Measurements from ENCODE around the gene TCF3.

TCF3 gene

GRCh38 chr19:1655131-1655981, 2.9 kb upstream of the TCF3 start:
- Histone ChIP-seq H3K4me1 (ENCODE audit: control insufficient read depth, insufficient read depth, low read length) (peaks cover 2% of the 10 kb centered on the region), H3K27ac (ENCODE audit: low read depth, low read length) (no peak overlapping the region), H3K27me3 (ENCODE audit: control insufficient read depth, insufficient read depth, low read length) (no peaks in the 10 kb centered on the region), H3K36me3 (ENCODE audit: control insufficient read depth, insufficient read depth, low read length) (no peaks in the 10 kb centered on the region), H3K9ac (ENCODE audit: low read length) (no peak overlapping the region), H3K4me3 (ENCODE audit: low read length) (no peak overlapping the region)

GRCh38 chr19:1654178-1654792, 1.9 kb upstream of the TCF3 start:
- Histone ChIP-seq H3K9ac (ENCODE audit: low read length) (no peak overlapping the region), H3K27ac (ENCODE audit: low read depth, low read length) (no peak overlapping the region), H3K36me3 (ENCODE audit: control insufficient read depth, insufficient read depth, low read length) (no peaks in the 10 kb centered on the region)

DNA sequence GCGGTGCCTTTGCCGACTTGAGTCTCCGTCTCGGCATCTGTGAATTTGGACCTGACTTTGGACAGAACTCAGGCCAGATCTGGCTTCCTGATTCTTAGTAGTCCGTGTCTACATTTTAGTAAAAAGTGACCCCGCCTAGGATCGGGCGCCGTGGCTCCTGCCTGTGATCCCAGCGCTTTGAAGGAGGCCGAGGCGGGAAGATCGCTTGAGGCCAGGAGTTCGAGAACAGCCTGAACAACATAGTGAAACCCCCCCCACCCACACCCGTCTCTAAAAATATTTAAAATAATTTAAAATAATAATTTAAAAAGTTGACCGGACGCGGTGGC, 849 bp upstream of the TCF3 start:
- Histone ChIP-seq H3K27ac (ENCODE audit: low read depth, low read length) (peak overlapping the region; percentile 100), H3K27me3 (ENCODE audit: control insufficient read depth, insufficient read depth, low read length) (no peaks in the 10 kb centered on the region), H3K4me1 (ENCODE audit: control insufficient read depth, insufficient read depth, low read length) (peaks cover 2% of the 10 kb centered on the region), H3K4me3 (ENCODE audit: low read length) (peak overlapping the region; percentile 58), H3K36me3 (ENCODE audit: control insufficient read depth, insufficient read depth, low read length) (no peaks in the 10 kb centered on the region), H3K9ac (ENCODE audit: low read length) (no peak overlapping the region)

More at GRCh38 chr19:1654178-1654792, 1.9 kb upstream of the TCF3 start:
- H3K4me1 ChIP-seq (ENCODE audit: control insufficient read depth, insufficient read depth, low read length) = peaks cover 2% of the 10 kb centered on the region
- H3K27me3 ChIP-seq (ENCODE audit: control insufficient read depth, insufficient read depth, low read length) = no peaks in the 10 kb centered on the region
- H3K4me3 ChIP-seq (ENCODE audit: low read length) = no peak overlapping the region

- Histone ChIP-seq H3K4me1 (ENCODE audit: control insufficient read depth, insufficient read depth, low read length) (peaks cover 2% of the 10 kb centered on the region), H3K27me3 (ENCODE audit: control insufficient read depth, insufficient read depth, low read length) (no peaks in the 10 kb centered on the region), H3K36me3 (ENCODE audit: control insufficient read depth, insufficient read depth, low read length) (no peaks in the 10 kb centered on the region), H3K9ac (ENCODE audit: low read length) (no peak overlapping the region), H3K27ac (ENCODE audit: low read depth, low read length) (peak overlapping the region; percentile 14), H3K4me3 (ENCODE audit: low read length) (peak overlapping the region; percentile 65)
Observed at GRCh38 chr19:1651568-1652291, 685 bp downstream of the TCF3 start.

DNA sequence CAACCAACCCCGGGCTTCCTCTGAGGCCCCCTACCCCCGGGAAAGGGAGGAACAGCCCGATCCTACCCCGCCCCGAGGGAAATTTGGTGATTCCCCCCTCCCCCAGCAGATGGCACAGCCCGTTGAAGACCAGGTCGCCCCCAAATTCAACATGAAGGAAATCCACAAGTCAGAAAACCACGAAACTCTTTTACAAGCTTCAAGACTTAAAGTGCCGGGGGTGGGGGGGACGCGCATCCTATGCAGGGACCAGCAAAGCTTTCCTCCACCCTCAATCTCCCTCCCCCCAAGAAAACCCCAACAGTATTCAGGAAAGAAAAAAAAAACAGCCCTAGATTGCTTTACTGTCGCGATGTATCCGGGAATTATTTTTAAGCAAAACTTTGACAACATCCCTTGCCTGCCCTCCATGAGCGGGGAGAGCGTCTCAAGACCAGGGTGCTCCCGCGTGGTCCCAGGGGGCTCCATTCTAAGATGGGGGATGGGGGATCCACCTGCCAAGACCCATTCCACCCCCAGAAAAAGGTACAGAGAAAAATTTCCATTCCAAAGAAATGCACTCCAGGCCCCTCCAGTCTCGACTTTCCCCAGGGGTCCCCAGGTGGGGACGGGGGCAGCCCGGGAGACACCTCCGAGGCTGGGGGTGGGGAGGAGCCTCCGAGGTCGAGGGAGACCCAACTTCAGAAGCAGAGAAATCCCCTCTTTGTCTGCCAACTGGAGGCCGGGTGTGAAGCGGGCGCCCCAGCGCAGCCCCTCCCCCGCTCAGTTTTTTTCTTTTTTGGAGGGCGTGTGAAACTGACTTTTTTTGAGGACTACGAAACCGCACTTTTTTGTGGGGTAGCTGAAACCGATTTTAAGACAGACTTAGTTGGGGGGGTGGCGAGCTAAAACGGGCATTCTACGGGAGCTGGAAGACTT, 1.5 kb downstream of the TCF3 start:
- peak overlapping the region; percentile 14 for H3K27ac ChIP-seq (ENCODE audit: low read depth, low read length)
- no peaks in the 10 kb centered on the region for H3K27me3 ChIP-seq (ENCODE audit: control insufficient read depth, insufficient read depth, low read length)
- H3K4me1 ChIP-seq (ENCODE audit: control insufficient read depth, insufficient read depth, low read length) = peaks cover 2% of the 10 kb centered on the region
- H3K36me3 ChIP-seq (ENCODE audit: control insufficient read depth, insufficient read depth, low read length) = no peaks in the 10 kb centered on the region
- H3K9ac ChIP-seq (ENCODE audit: low read length) = no peak overlapping the region
- peak overlapping the region; percentile 65 for H3K4me3 ChIP-seq (ENCODE audit: low read length)

DNA sequence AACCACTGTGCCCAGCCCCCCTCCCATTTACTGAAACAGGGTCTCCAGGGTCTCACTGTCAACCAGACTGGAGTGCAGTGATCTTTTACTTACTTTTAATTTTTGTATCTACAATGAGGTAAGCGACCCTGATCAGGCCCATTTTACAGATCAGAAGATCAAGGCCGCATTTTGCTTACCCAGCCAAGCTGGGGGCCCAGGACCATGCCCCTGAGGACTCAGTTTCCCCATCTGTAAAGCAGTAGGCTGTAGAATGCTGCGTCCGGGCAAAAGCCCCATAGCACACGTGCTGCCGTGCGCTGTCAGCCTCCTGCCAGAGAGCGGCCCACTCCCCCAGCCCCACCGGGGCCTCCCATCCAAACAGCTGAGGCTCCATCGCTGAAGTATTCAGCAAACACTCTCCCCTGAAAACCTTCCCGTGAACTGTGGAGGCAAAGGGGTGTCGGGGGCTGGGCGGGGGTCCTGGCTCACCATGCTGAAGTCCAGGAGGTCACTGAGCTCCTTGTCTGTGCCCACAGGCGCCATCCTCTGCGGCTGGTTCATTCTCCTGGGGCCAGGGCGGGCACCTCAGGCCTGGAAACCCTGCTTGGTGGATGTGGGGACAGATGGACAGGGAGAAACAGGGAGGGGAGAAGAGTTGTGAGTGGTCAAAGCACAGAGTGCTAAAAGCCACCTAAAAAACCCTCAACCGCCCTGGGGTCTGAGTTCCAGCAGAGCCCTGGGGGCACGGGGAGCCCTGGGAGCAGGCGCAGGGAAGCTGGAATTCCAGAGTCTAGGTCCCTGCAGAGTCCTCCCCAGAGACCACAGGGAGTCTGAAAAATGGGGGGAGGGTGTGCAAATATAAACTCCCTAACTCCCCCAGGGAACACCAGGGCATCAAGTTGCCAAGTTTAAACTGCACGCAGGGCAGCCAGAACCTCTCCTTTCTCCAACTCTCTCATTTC, 2.4 kb downstream of the TCF3 start:
- no peaks in the 10 kb centered on the region for H3K27me3 ChIP-seq (ENCODE audit: control insufficient read depth, insufficient read depth, low read length)
- peak overlapping the region; percentile 30 for H3K27ac ChIP-seq (ENCODE audit: low read depth, low read length)
- H3K9ac ChIP-seq (ENCODE audit: low read length) = no peak overlapping the region
- H3K4me3 ChIP-seq (ENCODE audit: low read length) = no peak overlapping the region
- H3K4me1 ChIP-seq (ENCODE audit: control insufficient read depth, insufficient read depth, low read length) = peaks cover 2% of the 10 kb centered on the region
- H3K36me3 ChIP-seq (ENCODE audit: control insufficient read depth, insufficient read depth, low read length) = no peaks in the 10 kb centered on the region

DNA sequence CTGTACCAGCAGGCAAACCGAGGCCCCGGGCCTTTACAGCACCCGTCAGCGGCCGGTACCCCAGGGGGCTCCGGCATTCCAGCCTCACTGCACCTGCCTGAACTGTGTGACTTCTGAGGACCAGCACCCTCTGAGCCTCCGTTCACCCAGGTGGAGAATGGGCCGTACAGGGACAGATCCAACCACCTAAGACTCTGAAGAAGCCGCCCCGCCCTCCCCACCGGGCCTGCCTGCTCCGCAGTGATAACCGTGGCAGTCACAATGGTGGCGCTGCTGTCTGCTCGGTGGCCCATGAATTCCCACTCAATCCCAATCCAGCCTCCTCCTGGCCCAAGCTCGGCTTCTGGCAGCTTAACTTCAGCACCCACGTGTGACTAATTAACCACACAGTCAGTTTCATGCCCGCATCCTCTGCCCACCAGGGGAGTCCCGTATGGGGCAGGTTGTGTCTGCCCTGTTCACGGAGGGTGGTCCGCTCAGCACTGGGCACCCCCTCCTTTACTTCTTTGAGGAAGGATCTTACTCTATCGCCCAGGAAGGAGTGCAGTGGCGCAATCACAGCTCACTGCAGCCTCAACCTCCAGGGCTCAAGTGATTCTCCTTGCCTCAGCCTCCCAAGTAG, 3.4 kb downstream of the TCF3 start:
- peaks cover 3% of the 10 kb centered on the region for H3K36me3 ChIP-seq (ENCODE audit: control insufficient read depth, insufficient read depth, low read length)
- H3K27ac ChIP-seq (ENCODE audit: low read depth, low read length) = no peak overlapping the region
- peak overlapping the region; percentile 49 for H3K9ac ChIP-seq (ENCODE audit: low read length)
- H3K27me3 ChIP-seq (ENCODE audit: control insufficient read depth, insufficient read depth, low read length) = no peaks in the 10 kb centered on the region
- peaks cover 2% of the 10 kb centered on the region for H3K4me1 ChIP-seq (ENCODE audit: control insufficient read depth, insufficient read depth, low read length)
- H3K4me3 ChIP-seq (ENCODE audit: low read length) = no peak overlapping the region

DNA sequence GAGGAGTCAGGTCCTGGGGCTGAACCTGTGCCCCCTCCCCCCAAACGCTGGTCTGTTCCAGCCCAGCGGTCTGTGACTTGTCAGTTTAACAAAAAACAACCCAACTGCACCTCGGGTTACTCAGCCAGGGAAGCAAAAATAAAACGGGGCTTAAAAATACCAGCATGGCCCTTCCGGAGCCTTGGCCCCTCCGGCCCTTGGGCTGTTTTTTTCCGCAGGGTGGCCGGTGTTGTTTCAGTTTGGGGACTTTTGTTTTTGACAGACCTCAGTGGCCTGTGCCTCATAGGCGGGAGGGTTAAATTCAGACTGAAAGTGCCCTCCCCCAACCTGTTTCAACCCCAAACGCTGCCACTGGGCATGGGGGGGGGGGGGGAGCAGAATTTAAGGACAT, 4.0 kb downstream of the TCF3 start:
- Histone ChIP-seq H3K4me3 (ENCODE audit: low read length) (no peak overlapping the region), H3K27ac (ENCODE audit: low read depth, low read length) (no peak overlapping the region), H3K27me3 (ENCODE audit: control insufficient read depth, insufficient read depth, low read length) (no peaks in the 10 kb centered on the region), H3K36me3 (ENCODE audit: control insufficient read depth, insufficient read depth, low read length) (peaks cover 3% of the 10 kb centered on the region), H3K4me1 (ENCODE audit: control insufficient read depth, insufficient read depth, low read length) (peaks cover 2% of the 10 kb centered on the region), H3K9ac (ENCODE audit: low read length) (no peak overlapping the region)

DNA sequence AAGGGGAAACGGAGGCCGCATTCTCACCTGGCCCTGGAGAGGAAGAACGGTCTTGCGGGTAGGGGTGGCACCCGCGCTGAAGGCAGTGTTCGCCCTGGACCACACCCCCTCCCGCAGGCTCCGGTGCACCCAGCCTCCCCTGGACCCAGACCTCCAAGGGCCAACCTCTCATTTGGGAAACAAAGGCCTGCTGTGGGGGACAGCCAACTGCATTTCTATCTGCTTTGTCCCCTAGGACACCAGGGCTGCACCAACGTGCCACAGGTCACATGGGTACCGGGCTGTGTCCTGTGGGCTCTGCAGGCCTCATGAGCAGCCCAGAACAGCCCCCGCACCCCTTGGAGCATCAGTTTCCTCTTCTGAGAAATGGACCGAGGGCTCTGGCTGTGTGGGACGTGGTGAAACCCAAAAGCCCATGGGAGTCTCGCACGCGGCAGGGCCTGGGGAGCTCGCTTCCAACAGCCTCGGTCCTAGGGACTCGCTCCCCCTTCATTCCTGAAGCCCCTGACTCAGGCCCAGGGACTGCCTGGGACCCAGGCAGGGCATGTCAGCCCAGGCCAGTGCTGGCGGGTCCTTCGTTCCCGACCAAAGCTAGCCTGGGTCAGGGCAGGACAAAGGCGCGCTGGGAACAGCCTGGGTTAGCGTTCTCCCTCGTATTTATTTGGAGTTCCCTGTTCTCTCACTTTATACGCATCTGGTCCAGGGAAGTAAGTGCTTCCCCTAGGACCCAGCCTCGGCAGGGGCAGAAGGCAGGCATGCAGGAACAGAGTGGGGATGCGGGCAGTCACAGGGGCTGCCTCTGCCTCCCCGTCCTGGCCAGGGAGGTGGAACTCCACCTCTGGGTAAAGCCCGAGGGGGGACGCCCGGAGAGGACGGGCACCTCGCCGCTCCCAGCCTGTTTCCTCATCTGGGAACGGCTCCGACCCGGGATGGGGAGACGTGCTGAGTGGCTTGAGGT, 4.6 kb downstream of the TCF3 start:
- Histone ChIP-seq H3K27ac (ENCODE audit: low read depth, low read length) (no peak overlapping the region), H3K4me3 (ENCODE audit: low read length) (no peak overlapping the region), H3K36me3 (ENCODE audit: control insufficient read depth, insufficient read depth, low read length) (peaks cover 3% of the 10 kb centered on the region), H3K4me1 (ENCODE audit: control insufficient read depth, insufficient read depth, low read length) (peaks cover 2% of the 10 kb centered on the region), H3K9ac (ENCODE audit: low read length) (no peak overlapping the region), H3K27me3 (ENCODE audit: control insufficient read depth, insufficient read depth, low read length) (no peaks in the 10 kb centered on the region)

- Histone ChIP-seq H3K4me3 (ENCODE audit: low read length) (no peak overlapping the region), H3K27me3 (ENCODE audit: control insufficient read depth, insufficient read depth, low read length) (no peaks in the 10 kb centered on the region), H3K36me3 (ENCODE audit: control insufficient read depth, insufficient read depth, low read length) (peaks cover 3% of the 10 kb centered on the region), H3K9ac (ENCODE audit: low read length) (no peak overlapping the region), H3K27ac (ENCODE audit: low read depth, low read length) (no peak overlapping the region), H3K4me1 (ENCODE audit: control insufficient read depth, insufficient read depth, low read length) (peaks cover 2% of the 10 kb centered on the region)
Observed at GRCh38 chr19:1646659-1647453, 5.6 kb downstream of the TCF3 start.
